H1 (cell line): Measurements from ENCODE around the gene FARS2. TPM values are rescaled to one million over a fixed set of nuclear protein-coding genes. Genes with fewer than 3 reads are reported as not detected.

Experiments used
- SIRT6 ChIP-seq: IDR thresholded peaks from one replicate; pipeline ENCODE4 v1.7.1; 2012; ENCODE audit warnings: low read length, inconsistent platforms
- SP4 ChIP-seq: IDR thresholded peaks from 2 replicates; pipeline ENCODE4 v1.6.1; 2012; ENCODE audit warnings: low read length, inconsistent platforms
- YY1 ChIP-seq: IDR thresholded peaks from 2 replicates; pipeline ENCODE4 v1.6.1; 2011; ENCODE audit warnings: low read depth, mild to moderate bottlenecking, low read length
- polyA plus RNA-seq, 7 experiments: library from polyadenylated mRNA; depleted of rRNA in 3 of 7; stranded (reverse) in 5 of 7; unstranded in 2 of 7; fragments of >200 nt in 5 of 7; fragments of 200-250 nt in 2 of 7; gene quantifications; 1 replicate in 5 of 7; 2 replicates in 1 of 7; 4 replicates in 1 of 7; pipeline versions ENCODE4 v1.2.1 to v1.2.3, GENCODE V29; 2011 to 2013; ENCODE audit warnings: missing spikeins in 2 of 7, mixed read lengths in 2 of 7
- total RNA-seq: library from RNA; stranded (reverse); fragmentation: NEBNext Ultra II Directional; extraction: Animal tissue kit (Norgen Biotek cat#: 25700); gene quantifications from 2 replicates; pipeline ENCODE4 v1.2.1, GENCODE V29; 2021

FARS2 gene
- total and polyA plus RNA-seq, 2 of the 8 experiments (the other 6 are each of a cell fraction or from before 2014, with no cell fraction given): 11.7 to 14.4 TPM

- no peak for TF ChIP-seq YY1
- no peak for TF ChIP-seq SP4
- no peak for TF ChIP-seq SIRT6
Measured at GRCh38 chr6:5746759-5747130, 485.4 kb downstream of the FARS2 start (continued).
